Coronary artery (tissue), 2 donors: Measurements from ENCODE around the gene SERPINH1.

Source experiments
- DNase-seq: peaks from one replicate; pipeline ENCODE4 v3.0.0-alpha.2; 2017; ENCODE audit warnings: low spot score
- H3K27ac ChIP-seq, 2 donors: fragments of 200-600 bp; sonication (generic); one replicate each; pipeline ENCODE4 v1.5.1; 2016 to 2019
- H3K4me3 ChIP-seq: fragments of 200-600 bp; sonication (generic); 2 replicates; pipeline ENCODE4 v1.5.1; 2016; ENCODE audit warnings: mild to moderate bottlenecking, moderate library complexity
- CTCF ChIP-seq: fragments of 200-600 bp; sonication (generic); IDR thresholded peaks from one replicate; pipeline ENCODE4 v1.5.1; 2019; ENCODE audit warnings: antibody characterized with exemption

The SERPINH1 gene

GRCh38 chr11:75547617-75548058 is 14.4 kb upstream of the SERPINH1 start:
- DNase-seq: no peak
- H3K4me3 ChIP-seq: no peak overlapping the region
- TF ChIP-seq CTCF: peak; percentile 89
- no peak overlapping the region for H3K27ac ChIP-seq

GRCh38 chr11:75548595-75549272 is 13.3 kb upstream of the SERPINH1 start:
- H3K4me3 ChIP-seq: no peak overlapping the region
- H3K27ac ChIP-seq: no peak overlapping the region

GRCh38 chr11:75549370-75549958 is 12.6 kb upstream of the SERPINH1 start:
- no peak for DNase-seq
- no peak for TF ChIP-seq CTCF
- H3K27ac ChIP-seq: no peak overlapping the region
- H3K4me3 ChIP-seq: no peak overlapping the region

More at GRCh38 chr11:75548595-75549272, 13.3 kb upstream of the SERPINH1 start:
- no peak for DNase-seq
- no peak for TF ChIP-seq CTCF

- peak overlapping the region; percentile 89 to 94 for H3K27ac ChIP-seq
- no peak overlapping the region for H3K4me3 ChIP-seq
- DNase-seq: no peak
- TF ChIP-seq CTCF: no peak
These were observed 8.9 kb upstream of the SERPINH1 start for GRCh38 chr11:75553182-75553581.

GRCh38 chr11:75553889-75554257 is 8.2 kb upstream of the SERPINH1 start:
- no peak overlapping the region for H3K4me3 ChIP-seq
- peak overlapping the region; percentile 89 to 94 for H3K27ac ChIP-seq

GRCh38 chr11:75554258-75555022 is 7.6 kb upstream of the SERPINH1 start:
- peak; percentile 99 for DNase-seq
- Histone ChIP-seq H3K4me3 (peak overlapping the region; percentile 53), H3K27ac (peak overlapping the region; percentile 89 to 94)
- no peak for TF ChIP-seq CTCF

More at GRCh38 chr11:75553889-75554257, 8.2 kb upstream of the SERPINH1 start:
- TF ChIP-seq CTCF: no peak
- no peak for DNase-seq
